GM18499 (cell line): ENCODE results near the gene DMRTC2.
"Not testable (repeated sequence)": the region's sequence is repeated elsewhere in the genome, so short reads cannot be mapped to it uniquely, and the experiment has no call there.

Experiments used
- ATAC-seq: cut with Tn5 transposase; IDR thresholded peaks from one replicate; pipeline ENCODE4 v1.9.1; 2021; ENCODE audit warnings: moderate number of reproducible peaks; ENCODE audit not compliant: insufficient read depth, unreplicated experiment

Gene DMRTC2

GRCh38 chr19:41868989-41869300, 24.1 kb downstream of the DMRTC2 start:
- no peak for ATAC-seq

GRCh38 chr19:41869374-41869955, 24.6 kb downstream of the DMRTC2 start:
- no peak for ATAC-seq

- ATAC-seq = no peak
Observed at GRCh38 chr19:41870401-41870873, 25.6 kb downstream of the DMRTC2 start.

- no peak for ATAC-seq
Observed at GRCh38 chr19:41871573-41872383, 26.9 kb downstream of the DMRTC2 start.

- ATAC-seq = no peak
Observed at GRCh38 chr19:41872384-41872774, 27.5 kb downstream of the DMRTC2 start.

GRCh38 chr19:41872775-41873647, 28.2 kb downstream of the DMRTC2 start:
- ATAC-seq = no peak

- not testable (repeated sequence) for ATAC-seq
Observed at GRCh38 chr19:41875973-41876372, 31.1 kb downstream of the DMRTC2 start.

GRCh38 chr19:41876847-41877832, 32.3 kb downstream of the DMRTC2 start, which contains the start of gene CD79A:
TSS of gene CD79A (plus strand) at chr19:41877279. CDS start at chr19:41877305, 26 bp downstream.
- no peak for ATAC-seq

GRCh38 chr19:41877916-41878905, 33.4 kb downstream of the DMRTC2 start:
- no peak for ATAC-seq

- ATAC-seq = no peak
Observed at GRCh38 chr19:41879080-41879479, 34.2 kb downstream of the DMRTC2 start.

- ATAC-seq = no peak
Observed at GRCh38 chr19:41879670-41880328, 35.0 kb downstream of the DMRTC2 start.

- ATAC-seq = no peak
Observed at GRCh38 chr19:41880329-41880708, 35.5 kb downstream of the DMRTC2 start.

- ATAC-seq = no peak
Observed at GRCh38 chr19:41882568-41883462, 38.0 kb downstream of the DMRTC2 start, which contains the start of gene ARHGEF1. TSS of gene ARHGEF1 (plus strand) at chr19:41883184. CDS start at chr19:41888083, 4,899 bp downstream.

GRCh38 chr19:41883463-41883820, 38.6 kb downstream of the DMRTC2 start:
- ATAC-seq = no peak

GRCh38 chr19:41883821-41884733, 39.2 kb downstream of the DMRTC2 start:
- ATAC-seq = peak; percentile 45
